ENCODE measurements around the gene KRT28. TPM values are rescaled to one million over a fixed set of nuclear protein-coding genes. Genes with fewer than 3 reads are reported as not detected.

KRT28 gene
- total and polyA plus RNA-seq, 2 experiments from 2014 or later = not detected

- DNase-seq (ENCODE audit: low spot score) = no peak
- Mint-ChIP-seq H3K36me3 (ENCODE audit: low read depth) (no peaks in the 10 kb centered on the region), H3K4me3 (no peak overlapping the region), H3K4me1 (peaks cover 6% of the 10 kb centered on the region), H3K27ac (no peak overlapping the region), H3K9me3 (0 out of 3 replicates have a peak, but pooled peaks cover 4% of the 10 kb centered on the region), H3K27me3 (ENCODE audit: insufficient read depth, low read depth, poor library complexity) (peaks cover 5% of the 10 kb centered on the region)
- Histone ChIP-seq H3K27ac (ENCODE audit: low read depth) (no peak overlapping the region), H3K36me3 (ENCODE audit: insufficient read depth) (no peaks in the 10 kb centered on the region), H3K9me2 (ENCODE audit: insufficient read depth) (no peaks in the 10 kb centered on the region), H4K20me1 (replicated peaks; ENCODE audit: insufficient read depth) (no peaks in the 10 kb centered on the region), H3F3A (replicated peaks; ENCODE audit: low read depth) (no peaks in the 10 kb centered on the region), H3K4me2 (no peak overlapping the region), H3K79me2 (replicated peaks; ENCODE audit: insufficient read depth) (no peaks in the 10 kb centered on the region), H3K27me3 (ENCODE audit: insufficient read depth) (0 out of 2 replicates have a peak, but pooled peaks cover 3% of the 10 kb centered on the region), H3K4me1 (ENCODE audit: insufficient read depth) (no peaks in the 10 kb centered on the region), H3K4me3 (no peak overlapping the region), H2AFZ (no peak overlapping the region)
- no peak for TF ChIP-seq STAT1 (IDR thresholded peaks at IDR 0.05; ENCODE audit: unreplicated experiment)
- TF ChIP-seq ZNF114 (CRISPR knock-in tag; IDR thresholded peaks at IDR 0.05) = no peak
- TF ChIP-seq ZNF462 (CRISPR knock-in tag; IDR thresholded peaks at IDR 0.05) = no peak
- TF ChIP-seq EZH2phosphoT487 (IDR thresholded peaks at IDR 0.05; ENCODE audit: unreplicated experiment) = no peak
- no peak for TF ChIP-seq NANOG (IDR thresholded peaks at IDR 0.05; ENCODE audit: borderline replicate concordance)
- TF ChIP-seq ZNF331 (CRISPR knock-in tag; IDR thresholded peaks at IDR 0.05; ENCODE audit: low read depth) = no peak
- no peak for TF ChIP-seq JUNB (IDR thresholded peaks at IDR 0.05; ENCODE audit: unreplicated experiment)
- no peak for TF ChIP-seq CREB1 (CRISPR knock-in tag; IDR thresholded peaks at IDR 0.05; ENCODE audit: low read depth)
- TF ChIP-seq CTCF (conservative IDR thresholded peaks at IDR 0.05; ENCODE audit: low read depth in 2 of 2) = no peak
- TF ChIP-seq POLR2AphosphoS5 (IDR thresholded peaks at IDR 0.05; ENCODE audit: low read depth) = no peak
- no peak for ATAC-seq
Observed at GRCh38 chr17:40801157-40801556, 1.4 kb upstream of the KRT28 start.

Measured in GM23338 (cell line).